ENCODE results near the gene CDC23.

CDC23 gene

GRCh38 chr5:138213161-138214029, at the start of gene CDC23 (continued):
- no peak for TF ChIP-seq ZIC2 (tag by site-specific recombination; IDR thresholded peaks at IDR 0.05)
- peak; percentile 64; the same call in 1 of the 2 replicates for TF ChIP-seq KLF16 (tag by site-specific recombination; IDR thresholded peaks at IDR 0.05)
- TF ChIP-seq ZNF391 (tag by site-specific recombination; IDR thresholded peaks at IDR 0.05; ENCODE audit: borderline replicate concordance, low read depth): 0 out of 2 replicates have a peak, but pooled peaks have one; percentile 12
- no peak for TF ChIP-seq ZNF548 (tag by site-specific recombination; IDR thresholded peaks at IDR 0.05)
- peak; percentile 87 for TF ChIP-seq ZNF580 (tag by site-specific recombination; IDR thresholded peaks at IDR 0.05)
- no peak for TF ChIP-seq GLI4 (tag by site-specific recombination; IDR thresholded peaks at IDR 0.05)
- no peak for TF ChIP-seq ZNF747 (tag by site-specific recombination; IDR thresholded peaks at IDR 0.05)
- 0 out of 2 replicates have a peak, but pooled peaks have one; percentile 29 for TF ChIP-seq FEZF1 (tag by site-specific recombination; IDR thresholded peaks at IDR 0.05)
- no peak for TF ChIP-seq HOXA7 (CRISPR knock-in tag; IDR thresholded peaks at IDR 0.05; ENCODE audit: borderline replicate concordance)
- TF ChIP-seq ZNF174 (tag by site-specific recombination; IDR thresholded peaks at IDR 0.05): no peak
- peak; percentile 56; the same call in 1 of the 2 replicates for TF ChIP-seq ZNF558 (tag by site-specific recombination; IDR thresholded peaks at IDR 0.05)
- TF ChIP-seq ZNF514 (tag by site-specific recombination; IDR thresholded peaks at IDR 0.05): no peak
- TF ChIP-seq, protein P1, sequence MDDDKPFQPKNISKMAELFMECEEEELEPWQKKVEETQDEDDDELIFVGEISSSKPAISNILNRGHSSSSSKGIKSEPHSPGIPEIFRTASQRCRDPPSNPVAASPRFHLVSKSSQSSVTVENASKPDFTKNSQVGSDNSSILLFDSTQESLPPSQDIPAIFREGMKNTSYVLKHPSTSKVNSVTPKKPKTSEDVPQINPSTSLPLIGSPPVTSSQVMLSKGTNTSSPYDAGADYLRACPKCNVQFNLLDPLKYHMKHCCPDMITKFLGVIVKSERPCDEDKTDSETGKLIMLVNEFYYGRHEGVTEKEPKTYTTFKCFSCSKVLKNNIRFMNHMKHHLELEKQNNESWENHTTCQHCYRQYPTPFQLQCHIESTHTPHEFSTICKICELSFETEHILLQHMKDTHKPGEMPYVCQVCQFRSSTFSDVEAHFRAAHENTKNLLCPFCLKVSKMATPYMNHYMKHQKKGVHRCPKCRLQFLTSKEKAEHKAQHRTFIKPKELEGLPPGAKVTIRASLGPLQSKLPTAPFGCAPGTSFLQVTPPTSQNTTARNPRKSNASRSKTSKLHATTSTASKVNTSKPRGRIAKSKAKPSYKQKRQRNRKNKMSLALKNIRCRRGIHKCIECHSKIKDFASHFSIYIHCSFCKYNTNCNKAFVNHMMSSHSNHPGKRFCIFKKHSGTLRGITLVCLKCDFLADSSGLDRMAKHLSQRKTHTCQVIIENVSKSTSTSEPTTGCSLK (tag by site-specific recombination; IDR thresholded peaks at IDR 0.05): no peak
- TF ChIP-seq ZFP69B (tag by site-specific recombination; IDR thresholded peaks at IDR 0.05): no peak
- no peak for TF ChIP-seq ZNF112 (tag by site-specific recombination; IDR thresholded peaks at IDR 0.05)
- 0 out of 2 replicates have a peak, but pooled peaks have one; percentile 51 for TF ChIP-seq OSR2 (tag by site-specific recombination; IDR thresholded peaks at IDR 0.05)
- TF ChIP-seq, protein P2, sequence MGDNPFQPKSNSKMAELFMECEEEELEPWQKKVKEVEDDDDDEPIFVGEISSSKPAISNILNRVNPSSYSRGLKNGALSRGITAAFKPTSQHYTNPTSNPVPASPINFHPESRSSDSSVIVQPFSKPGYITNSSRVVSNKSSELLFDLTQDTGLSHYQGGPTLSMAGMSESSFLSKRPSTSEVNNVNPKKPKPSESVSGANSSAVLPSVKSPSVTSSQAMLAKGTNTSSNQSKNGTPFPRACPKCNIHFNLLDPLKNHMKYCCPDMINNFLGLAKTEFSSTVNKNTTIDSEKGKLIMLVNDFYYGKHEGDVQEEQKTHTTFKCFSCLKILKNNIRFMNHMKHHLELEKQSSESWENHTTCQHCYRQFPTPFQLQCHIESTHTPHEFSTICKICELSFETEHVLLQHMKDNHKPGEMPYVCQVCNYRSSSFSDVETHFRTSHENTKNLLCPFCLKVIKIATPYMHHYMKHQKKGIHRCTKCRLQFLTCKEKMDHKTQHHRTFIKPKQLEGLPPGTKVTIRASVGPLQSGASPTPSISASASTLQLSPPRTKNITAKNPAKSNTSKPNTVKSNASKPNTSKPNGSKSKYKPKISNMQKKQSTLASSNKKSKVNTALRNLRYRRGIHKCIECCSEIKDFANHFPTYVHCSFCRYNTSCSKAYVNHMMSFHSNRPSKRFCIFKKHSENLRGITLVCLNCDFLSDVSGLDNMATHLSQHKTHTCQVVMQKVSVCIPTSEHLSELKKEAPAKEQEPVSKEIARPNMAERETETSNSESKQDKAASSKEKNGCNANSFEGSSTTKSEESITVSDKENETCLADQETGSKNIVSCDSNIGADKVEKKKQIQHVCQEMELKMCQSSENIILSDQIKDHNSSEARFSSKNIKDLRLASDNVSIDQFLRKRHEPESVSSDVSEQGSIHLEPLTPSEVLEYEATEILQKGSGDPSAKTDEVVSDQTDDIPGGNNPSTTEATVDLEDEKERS (tag by site-specific recombination; IDR thresholded peaks at IDR 0.05): no peak
- TF ChIP-seq ZNF596 (tag by site-specific recombination; IDR thresholded peaks at IDR 0.05): no peak
- TF ChIP-seq, protein P3, sequence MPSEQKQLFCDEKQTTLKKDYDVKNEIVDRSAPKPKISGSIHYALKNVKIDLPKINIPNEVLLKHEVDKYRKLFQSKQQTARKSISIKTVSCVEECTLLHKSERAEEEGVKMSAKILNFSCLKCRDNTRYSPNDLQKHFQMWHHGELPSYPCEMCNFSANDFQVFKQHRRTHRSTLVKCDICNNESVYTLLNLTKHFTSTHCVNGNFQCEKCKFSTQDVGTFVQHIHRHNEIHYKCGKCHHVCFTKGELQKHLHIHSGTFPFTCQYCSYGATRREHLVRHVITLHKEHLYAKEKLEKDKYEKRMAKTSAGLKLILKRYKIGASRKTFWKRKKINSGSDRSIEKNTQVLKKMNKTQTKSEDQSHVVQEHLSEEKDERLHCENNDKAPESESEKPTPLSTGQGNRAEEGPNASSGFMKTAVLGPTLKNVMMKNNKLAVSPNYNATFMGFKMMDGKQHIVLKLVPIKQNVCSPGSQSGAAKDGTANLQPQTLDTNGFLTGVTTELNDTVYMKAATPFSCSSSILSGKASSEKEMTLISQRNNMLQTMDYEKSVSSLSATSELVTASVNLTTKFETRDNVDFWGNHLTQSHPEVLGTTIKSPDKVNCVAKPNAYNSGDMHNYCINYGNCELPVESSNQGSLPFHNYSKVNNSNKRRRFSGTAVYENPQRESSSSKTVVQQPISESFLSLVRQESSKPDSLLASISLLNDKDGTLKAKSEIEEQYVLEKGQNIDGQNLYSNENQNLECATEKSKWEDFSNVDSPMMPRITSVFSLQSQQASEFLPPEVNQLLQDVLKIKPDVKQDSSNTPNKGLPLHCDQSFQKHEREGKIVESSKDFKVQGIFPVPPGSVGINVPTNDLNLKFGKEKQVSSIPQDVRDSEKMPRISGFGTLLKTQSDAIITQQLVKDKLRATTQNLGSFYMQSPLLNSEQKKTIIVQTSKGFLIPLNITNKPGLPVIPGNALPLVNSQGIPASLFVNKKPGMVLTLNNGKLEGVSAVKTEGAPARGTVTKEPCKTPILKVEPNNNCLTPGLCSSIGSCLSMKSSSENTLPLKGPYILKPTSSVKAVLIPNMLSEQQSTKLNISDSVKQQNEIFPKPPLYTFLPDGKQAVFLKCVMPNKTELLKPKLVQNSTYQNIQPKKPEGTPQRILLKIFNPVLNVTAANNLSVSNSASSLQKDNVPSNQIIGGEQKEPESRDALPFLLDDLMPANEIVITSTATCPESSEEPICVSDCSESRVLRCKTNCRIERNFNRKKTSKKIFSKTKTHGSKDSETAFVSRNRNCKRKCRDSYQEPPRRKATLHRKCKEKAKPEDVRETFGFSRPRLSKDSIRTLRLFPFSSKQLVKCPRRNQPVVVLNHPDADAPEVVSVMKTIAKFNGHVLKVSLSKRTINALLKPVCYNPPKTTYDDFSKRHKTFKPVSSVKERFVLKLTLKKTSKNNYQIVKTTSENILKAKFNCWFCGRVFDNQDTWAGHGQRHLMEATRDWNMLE (tag by site-specific recombination; conservative IDR thresholded peaks at IDR 0.05; ENCODE audit: low read depth): no peak
- no peak for TF ChIP-seq MYNN (tag by site-specific recombination; IDR thresholded peaks at IDR 0.05; ENCODE audit: borderline replicate concordance)
- TF ChIP-seq ZNF341 (tag by site-specific recombination; IDR thresholded peaks at IDR 0.05; ENCODE audit: low read depth): no peak
- TF ChIP-seq ZNF473 (tag by site-specific recombination; IDR thresholded peaks at IDR 0.05): no peak
- no peak for TF ChIP-seq HIC1 (tag by site-specific recombination; IDR thresholded peaks at IDR 0.05)
- TF ChIP-seq ZNF555 (tag by site-specific recombination; conservative IDR thresholded peaks at IDR 0.05): no peak
- TF ChIP-seq, protein P4, sequence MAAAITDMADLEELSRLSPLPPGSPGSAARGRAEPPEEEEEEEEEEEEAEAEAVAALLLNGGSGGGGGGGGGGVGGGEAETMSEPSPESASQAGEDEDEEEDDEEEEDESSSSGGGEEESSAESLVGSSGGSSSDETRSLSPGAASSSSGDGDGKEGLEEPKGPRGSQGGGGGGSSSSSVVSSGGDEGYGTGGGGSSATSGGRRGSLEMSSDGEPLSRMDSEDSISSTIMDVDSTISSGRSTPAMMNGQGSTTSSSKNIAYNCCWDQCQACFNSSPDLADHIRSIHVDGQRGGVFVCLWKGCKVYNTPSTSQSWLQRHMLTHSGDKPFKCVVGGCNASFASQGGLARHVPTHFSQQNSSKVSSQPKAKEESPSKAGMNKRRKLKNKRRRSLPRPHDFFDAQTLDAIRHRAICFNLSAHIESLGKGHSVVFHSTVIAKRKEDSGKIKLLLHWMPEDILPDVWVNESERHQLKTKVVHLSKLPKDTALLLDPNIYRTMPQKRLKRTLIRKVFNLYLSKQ (tag by site-specific recombination; IDR thresholded peaks at IDR 0.05; ENCODE audit: borderline replicate concordance): no peak

Data from HEK293 (cell line).